Osteocyte (in vitro differentiated cells): ENCODE results near the gene SEBOX. TPM values are rescaled to one million over a fixed set of nuclear protein-coding genes. Genes with fewer than 3 reads are reported as not detected.

Source experiments
- DNase-seq: peaks from one replicate; pipeline ENCODE4 v3.0.0; 2021; ENCODE audit warnings: mixed read lengths; ENCODE audit not compliant: unreplicated experiment; ENCODE audit errors: extremely low spot score
- H3K27ac Mint-ChIP-seq: one replicate; pipeline ENCODE4 v1.8.0; 2021; ENCODE audit warnings: mild to moderate bottlenecking, mixed read lengths; ENCODE audit not compliant: unreplicated experiment
- H3K27me3 Mint-ChIP-seq: one replicate; pipeline ENCODE4 v1.8.0; 2021; ENCODE audit warnings: mixed read lengths; ENCODE audit not compliant: unreplicated experiment
- H3K36me3 Mint-ChIP-seq: one replicate; pipeline ENCODE4 v1.8.0; 2021; ENCODE audit warnings: mixed read lengths; ENCODE audit not compliant: unreplicated experiment
- H3K4me1 Mint-ChIP-seq: one replicate; pipeline ENCODE4 v1.8.0; 2021; ENCODE audit warnings: mixed read lengths; ENCODE audit not compliant: unreplicated experiment
- H3K4me3 Mint-ChIP-seq: one replicate; pipeline ENCODE4 v1.8.0; 2021; ENCODE audit warnings: mild to moderate bottlenecking, moderate library complexity, mixed read lengths; ENCODE audit not compliant: unreplicated experiment
- H3K9me3 Mint-ChIP-seq: one replicate; pipeline ENCODE4 v1.8.0; 2021; ENCODE audit warnings: mixed read lengths; ENCODE audit not compliant: unreplicated experiment
- CTCF ChIP-seq: fragments of 200-600 bp; sonication (generic); IDR thresholded peaks from 2 replicates; pipeline ENCODE4 v1.5.0; 2021; ENCODE audit warnings: antibody characterized with exemption, mild to moderate bottlenecking, moderate library complexity
- total RNA-seq: library from RNA; stranded (reverse); gene quantifications from 2 replicates; pipeline ENCODE4 v1.2.1, GENCODE V29; 2021

Gene SEBOX
- total RNA-seq, 1 donor from 2014 or later: not detected

- no peaks in the 10 kb centered on the region for H3K9me3 Mint-ChIP-seq
- no peak overlapping the region for H3K27ac Mint-ChIP-seq
- no peak overlapping the region for H3K4me3 Mint-ChIP-seq
- H3K27me3 Mint-ChIP-seq: no peaks in the 10 kb centered on the region
- peaks cover 4% of the 10 kb centered on the region for H3K4me1 Mint-ChIP-seq
- no peak for DNase-seq
- peaks cover 19% of the 10 kb centered on the region for H3K36me3 Mint-ChIP-seq
- TF ChIP-seq CTCF: no peak
Measured at GRCh38 chr17:28381141-28381825, 16.3 kb upstream of the SEBOX start.

GRCh38 chr17:28379814-28380801 lies 15.1 kb upstream of the SEBOX start:
- no peak for DNase-seq
- Mint-ChIP-seq H3K27ac (no peak overlapping the region), H3K36me3 (peaks cover 19% of the 10 kb centered on the region), H3K4me1 (peaks cover 4% of the 10 kb centered on the region), H3K4me3 (no peak overlapping the region), H3K27me3 (no peaks in the 10 kb centered on the region), H3K9me3 (no peaks in the 10 kb centered on the region)
- TF ChIP-seq CTCF: no peak

GRCh38 chr17:28372945-28373274 lies 7.9 kb upstream of the SEBOX start:
- peak overlapping the region; percentile 69 for H3K4me3 Mint-ChIP-seq
- H3K9me3 Mint-ChIP-seq: no peaks in the 10 kb centered on the region
- peaks cover 26% of the 10 kb centered on the region for H3K4me1 Mint-ChIP-seq
- no peak for TF ChIP-seq CTCF
- H3K27ac Mint-ChIP-seq: no peak overlapping the region
- peaks cover 2% of the 10 kb centered on the region for H3K36me3 Mint-ChIP-seq
- no peak for DNase-seq
- no peaks in the 10 kb centered on the region for H3K27me3 Mint-ChIP-seq

GRCh38 chr17:28372203-28372944 lies 7.4 kb upstream of the SEBOX start:
- H3K4me3 Mint-ChIP-seq: peak overlapping the region; percentile 69
- no peaks in the 10 kb centered on the region for H3K9me3 Mint-ChIP-seq
- peaks cover 26% of the 10 kb centered on the region for H3K4me1 Mint-ChIP-seq
- TF ChIP-seq CTCF: no peak
- no peak for DNase-seq
- no peaks in the 10 kb centered on the region for H3K27me3 Mint-ChIP-seq
- peaks cover 2% of the 10 kb centered on the region for H3K36me3 Mint-ChIP-seq
- no peak overlapping the region for H3K27ac Mint-ChIP-seq
